SK-N-SH treated with all-trans-retinoic acid at 6 μM for 48 hours (cell line): ENCODE results near the gene GBGT1.

Source experiments
- ATAC-seq: fragments of 200-7000 bp; cut with Tn5 transposase; 3 replicates; pipeline ENCODE4 v1.9.1; 2020; ENCODE audit warnings: mild to moderate bottlenecking, moderate library complexity
- ARNTL ChIP-seq: fragments of 450-650 bp; formaldehyde crosslinking; IDR thresholded peaks from 2 replicates; pipeline ENCODE4 v1.5.0; 2020; ENCODE audit warnings: low read depth, mild to moderate bottlenecking, moderate library complexity, borderline replicate concordance
- BACH2 ChIP-seq: fragments of 250-450 bp; sonication (Bioruptor Pico); IDR thresholded peaks from 2 replicates; pipeline ENCODE4 v1.9.0; 2021; ENCODE audit warnings: mild to moderate bottlenecking, borderline replicate concordance
- CSDC2 ChIP-seq: fragments of 250-450 bp; sonication (Bioruptor Pico); IDR thresholded peaks from 2 replicates; pipeline ENCODE4 v1.5.0; 2020; ENCODE audit warnings: mild to moderate bottlenecking, moderate library complexity
- ESRRG ChIP-seq: fragments of 250-450 bp; sonication (Bioruptor Pico); IDR thresholded peaks from 2 replicates; pipeline ENCODE4 v1.6.1; 2021; ENCODE audit warnings: mild to moderate bottlenecking
- GLIS3 ChIP-seq: fragments of 250-450 bp; sonication (Bioruptor Pico); IDR thresholded peaks from 2 replicates; pipeline ENCODE4 v1.5.0; 2020; ENCODE audit warnings: mild to moderate bottlenecking, moderate library complexity
- ISL1 ChIP-seq: fragments of 250-450 bp; sonication (Bioruptor Pico); IDR thresholded peaks from 2 replicates; pipeline ENCODE4 v2.1.2; 2022; ENCODE audit warnings: mild to moderate bottlenecking, moderate library complexity
- OSR1 ChIP-seq: fragments of 250-450 bp; sonication (Bioruptor Pico); IDR thresholded peaks from 2 replicates; pipeline ENCODE4 v1.8.0; 2022; ENCODE audit warnings: moderate library complexity, mild to moderate bottlenecking, inconsistent platforms
- PPARA ChIP-seq: fragments of 250-450 bp; sonication (Bioruptor Pico); IDR thresholded peaks from 2 replicates; pipeline ENCODE4 v1.5.0; 2020; ENCODE audit warnings: mild to moderate bottlenecking, borderline replicate concordance
- RARB ChIP-seq: fragments of 250-450 bp; sonication (Bioruptor Pico); IDR thresholded peaks from 2 replicates; pipeline ENCODE4 v1.8.0; 2021; ENCODE audit warnings: mild to moderate bottlenecking, moderate library complexity
- TOX ChIP-seq: fragments of 250-450 bp; sonication (Bioruptor Pico); IDR thresholded peaks from 2 replicates; pipeline ENCODE4 v1.8.0; 2021; ENCODE audit warnings: mild to moderate bottlenecking, moderate library complexity, borderline replicate concordance
- ZC3H10 ChIP-seq: fragments of 250-450 bp; sonication (Bioruptor Pico); IDR thresholded peaks from 2 replicates; pipeline ENCODE4 v1.5.1; 2021; ENCODE audit warnings: mild to moderate bottlenecking, moderate library complexity
- ZFP3 ChIP-seq: fragments of 250-450 bp; sonication (Bioruptor Pico); IDR thresholded peaks from 2 replicates; pipeline ENCODE4 v1.5.0; 2020; ENCODE audit warnings: mild to moderate bottlenecking, moderate library complexity
- ZFP30 ChIP-seq: fragments of 450-650 bp; formaldehyde crosslinking; IDR thresholded peaks from 2 replicates; pipeline ENCODE4 v1.5.0; 2022; ENCODE audit warnings: mild to moderate bottlenecking, moderate library complexity
- ZNF565 ChIP-seq: fragments of 450-650 bp; formaldehyde crosslinking; conservative IDR thresholded peaks from 2 replicates; pipeline ENCODE4 v1.5.0; 2020; ENCODE audit warnings: low read depth, mild to moderate bottlenecking, moderate library complexity
- ZNF70 ChIP-seq: fragments of 450-650 bp; formaldehyde crosslinking; IDR thresholded peaks from 2 replicates; pipeline ENCODE4 v1.5.0; 2020; ENCODE audit warnings: mild to moderate bottlenecking, moderate library complexity
- ZNF8 ChIP-seq: fragments of 450-650 bp; formaldehyde crosslinking; IDR thresholded peaks from 2 replicates; pipeline ENCODE4 v1.5.0; 2020; ENCODE audit warnings: mild to moderate bottlenecking, moderate library complexity
- TF ChIP-seq, protein P1 (sequence below): fragments of 250-450 bp; sonication (Bioruptor Pico); IDR thresholded peaks from 2 replicates; pipeline ENCODE4 v1.8.0; 2021; ENCODE audit warnings: low read depth, mild to moderate bottlenecking, moderate library complexity, borderline replicate concordance
- TF ChIP-seq, protein P2 (sequence below): fragments of 250-450 bp; sonication (Bioruptor Pico); IDR thresholded peaks from 2 replicates; pipeline ENCODE4 v1.5.0; 2020; ENCODE audit warnings: mild to moderate bottlenecking, moderate library complexity
- TF ChIP-seq, protein P3 (sequence below): fragments of 250-450 bp; sonication (Bioruptor Pico); IDR thresholded peaks from 2 replicates; pipeline ENCODE4 v1.5.1; 2020; ENCODE audit warnings: low read depth, mild to moderate bottlenecking, moderate library complexity
- TF ChIP-seq, protein P4 (sequence below): fragments of 250-450 bp; sonication (Bioruptor Pico); IDR thresholded peaks from 2 replicates; pipeline ENCODE4 v1.5.1; 2021; ENCODE audit warnings: mild to moderate bottlenecking, moderate library complexity
- TF ChIP-seq, protein P5 (sequence below): fragments of 250-450 bp; sonication (Bioruptor Pico); IDR thresholded peaks from 2 replicates; pipeline ENCODE4 v1.8.0; 2020; ENCODE audit warnings: mild to moderate bottlenecking, moderate library complexity, borderline replicate concordance

Gene GBGT1

DNA sequence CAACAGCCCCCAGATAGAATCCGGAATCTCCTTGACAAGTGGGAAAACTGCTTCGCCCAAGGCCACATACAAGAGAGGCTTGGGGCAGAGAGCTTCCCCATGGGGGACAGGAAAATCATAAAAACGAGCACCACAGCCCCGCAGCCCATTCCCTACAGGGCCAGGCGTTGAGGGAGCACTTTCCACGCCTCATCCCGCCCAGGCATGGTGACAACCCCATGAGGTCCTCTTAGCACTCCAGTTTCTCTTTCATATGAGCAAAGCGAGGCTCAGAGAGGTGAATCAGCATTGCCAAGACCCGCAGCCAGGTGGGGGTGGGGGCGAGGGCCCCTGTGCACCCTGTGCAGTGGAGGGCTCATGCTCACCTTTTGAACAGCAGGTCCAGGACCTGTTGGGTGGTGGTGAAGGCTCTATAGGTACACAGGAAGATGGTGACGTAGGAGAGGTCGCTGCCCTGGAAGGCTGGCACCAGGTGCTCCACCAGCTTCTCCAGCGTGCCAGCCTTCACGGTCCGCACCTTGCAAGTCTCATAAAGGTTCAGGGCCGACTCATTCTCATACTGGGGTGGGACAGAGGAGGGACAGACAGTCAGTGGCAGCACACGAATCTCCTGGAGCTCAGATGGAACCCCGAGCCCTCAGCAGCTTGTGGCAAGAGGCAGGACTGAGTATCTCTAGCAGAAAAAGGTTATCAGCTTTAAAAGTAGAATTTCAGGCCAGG is 53.6 kb downstream of the GBGT1 start:
- no peak for ATAC-seq
- TF ChIP-seq PPARA (CRISPR knock-in tag): no peak
- TF ChIP-seq, protein P1, sequence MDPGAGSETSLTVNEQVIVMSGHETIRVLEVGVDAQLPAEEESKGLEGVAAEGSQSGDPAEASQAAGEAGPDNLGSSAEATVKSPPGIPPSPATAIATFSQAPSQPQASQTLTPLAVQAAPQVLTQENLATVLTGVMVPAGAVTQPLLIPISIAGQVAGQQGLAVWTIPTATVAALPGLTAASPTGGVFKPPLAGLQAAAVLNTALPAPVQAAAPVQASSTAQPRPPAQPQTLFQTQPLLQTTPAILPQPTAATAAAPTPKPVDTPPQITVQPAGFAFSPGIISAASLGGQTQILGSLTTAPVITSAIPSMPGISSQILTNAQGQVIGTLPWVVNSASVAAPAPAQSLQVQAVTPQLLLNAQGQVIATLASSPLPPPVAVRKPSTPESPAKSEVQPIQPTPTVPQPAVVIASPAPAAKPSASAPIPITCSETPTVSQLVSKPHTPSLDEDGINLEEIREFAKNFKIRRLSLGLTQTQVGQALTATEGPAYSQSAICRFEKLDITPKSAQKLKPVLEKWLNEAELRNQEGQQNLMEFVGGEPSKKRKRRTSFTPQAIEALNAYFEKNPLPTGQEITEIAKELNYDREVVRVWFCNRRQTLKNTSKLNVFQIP: no peak
- TF ChIP-seq ARNTL: no peak
- TF ChIP-seq ISL1 (CRISPR knock-in tag): no peak
- TF ChIP-seq ESRRG (CRISPR knock-in tag): no peak
- TF ChIP-seq ZNF70 (CRISPR knock-in tag): no peak
- no peak for TF ChIP-seq BACH2
- no peak for TF ChIP-seq TOX
- no peak for TF ChIP-seq CSDC2 (CRISPR knock-in tag)
- no peak for TF ChIP-seq ZNF565 (CRISPR knock-in tag)
- no peak for TF ChIP-seq ZC3H10 (CRISPR knock-in tag)
- no peak for TF ChIP-seq RARB (CRISPR knock-in tag)
- TF ChIP-seq ZFP30: no peak

DNA sequence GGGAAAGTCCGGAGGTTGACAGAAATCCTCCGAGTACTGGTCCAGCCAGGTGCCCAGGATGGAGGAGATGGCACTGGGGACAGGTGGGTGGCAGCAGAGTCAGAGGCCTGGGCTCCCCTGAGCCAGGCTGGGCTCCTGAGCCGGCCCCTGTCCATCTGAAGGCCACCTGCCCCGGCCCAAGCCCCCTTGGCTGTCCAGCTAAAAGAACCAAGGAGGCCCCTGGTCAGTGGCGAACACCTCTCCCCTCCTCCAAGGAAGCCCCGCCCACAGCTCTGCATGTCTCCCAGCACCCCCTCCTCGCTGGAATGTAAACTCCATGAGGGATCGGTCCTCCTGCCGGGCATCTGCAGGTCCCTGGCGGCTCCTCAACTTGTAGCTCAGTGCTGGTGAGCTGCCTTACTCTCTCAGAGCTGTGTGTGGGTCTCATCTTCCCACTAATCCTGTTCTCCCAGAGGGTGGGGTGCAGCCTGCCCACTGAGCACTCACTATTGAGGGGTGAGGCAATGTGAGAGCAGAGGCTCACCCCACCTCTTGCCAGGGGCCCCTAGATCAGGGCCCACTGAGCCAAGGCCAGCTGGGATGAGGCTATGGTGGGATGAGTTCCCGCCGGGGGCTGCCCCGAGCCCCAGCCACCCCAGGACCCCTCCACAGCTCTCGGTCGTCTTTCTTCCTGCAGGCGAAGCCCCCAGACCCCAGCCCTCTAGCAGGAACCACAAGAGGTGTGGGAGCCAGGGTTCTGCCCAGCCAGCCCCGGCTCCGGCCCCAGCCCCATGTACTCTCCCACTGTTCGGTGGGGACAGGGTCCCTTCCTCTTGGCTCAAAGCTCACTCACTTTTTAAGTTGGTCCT is 54.7 kb downstream of the GBGT1 start:
- no peak for TF ChIP-seq ZNF565 (CRISPR knock-in tag)
- ATAC-seq: no peak

DNA sequence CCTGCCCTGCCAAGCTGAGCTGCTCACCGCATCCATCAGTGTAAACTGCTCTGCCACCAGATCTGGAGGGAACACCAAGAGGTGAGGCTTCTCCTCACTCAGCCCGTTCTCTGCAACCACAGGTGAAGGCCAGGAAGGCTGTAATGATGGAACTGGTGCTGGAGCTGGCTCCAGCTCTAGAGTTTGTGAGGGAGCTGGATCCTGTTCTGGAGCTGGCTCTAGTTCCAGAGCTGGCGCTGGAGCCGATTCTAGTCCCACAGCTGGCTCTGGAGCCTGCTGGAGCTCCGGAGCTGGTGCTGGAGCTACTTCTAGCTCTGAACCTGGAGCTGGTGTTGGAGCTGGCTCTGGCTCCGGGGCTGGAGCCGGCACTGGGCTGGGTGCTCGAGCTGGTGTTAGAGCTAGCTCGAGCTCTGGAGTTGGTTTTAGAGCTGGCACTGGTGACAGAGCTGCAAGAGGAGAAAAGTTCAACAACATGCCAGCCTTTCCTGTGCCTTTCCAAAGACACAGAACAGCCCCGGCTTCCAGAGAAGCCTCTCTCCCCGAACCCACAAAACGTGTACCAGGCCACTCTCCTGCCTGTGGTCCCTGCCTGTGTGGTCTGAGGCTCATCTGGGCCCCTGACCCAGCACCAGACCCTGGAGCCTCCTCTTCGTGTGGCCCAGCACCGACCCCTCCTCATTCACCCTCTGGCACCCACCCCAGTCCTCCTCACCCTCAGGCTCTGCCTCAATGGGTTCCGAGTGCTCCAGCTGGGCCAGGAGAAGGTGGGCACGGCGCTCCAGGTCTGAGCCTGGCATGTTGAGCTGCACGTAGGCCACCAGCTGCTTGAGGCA is 55.5 kb downstream of the GBGT1 start:
- TF ChIP-seq TOX: no peak
- TF ChIP-seq ZFP30: no peak
- TF ChIP-seq, protein P2, sequence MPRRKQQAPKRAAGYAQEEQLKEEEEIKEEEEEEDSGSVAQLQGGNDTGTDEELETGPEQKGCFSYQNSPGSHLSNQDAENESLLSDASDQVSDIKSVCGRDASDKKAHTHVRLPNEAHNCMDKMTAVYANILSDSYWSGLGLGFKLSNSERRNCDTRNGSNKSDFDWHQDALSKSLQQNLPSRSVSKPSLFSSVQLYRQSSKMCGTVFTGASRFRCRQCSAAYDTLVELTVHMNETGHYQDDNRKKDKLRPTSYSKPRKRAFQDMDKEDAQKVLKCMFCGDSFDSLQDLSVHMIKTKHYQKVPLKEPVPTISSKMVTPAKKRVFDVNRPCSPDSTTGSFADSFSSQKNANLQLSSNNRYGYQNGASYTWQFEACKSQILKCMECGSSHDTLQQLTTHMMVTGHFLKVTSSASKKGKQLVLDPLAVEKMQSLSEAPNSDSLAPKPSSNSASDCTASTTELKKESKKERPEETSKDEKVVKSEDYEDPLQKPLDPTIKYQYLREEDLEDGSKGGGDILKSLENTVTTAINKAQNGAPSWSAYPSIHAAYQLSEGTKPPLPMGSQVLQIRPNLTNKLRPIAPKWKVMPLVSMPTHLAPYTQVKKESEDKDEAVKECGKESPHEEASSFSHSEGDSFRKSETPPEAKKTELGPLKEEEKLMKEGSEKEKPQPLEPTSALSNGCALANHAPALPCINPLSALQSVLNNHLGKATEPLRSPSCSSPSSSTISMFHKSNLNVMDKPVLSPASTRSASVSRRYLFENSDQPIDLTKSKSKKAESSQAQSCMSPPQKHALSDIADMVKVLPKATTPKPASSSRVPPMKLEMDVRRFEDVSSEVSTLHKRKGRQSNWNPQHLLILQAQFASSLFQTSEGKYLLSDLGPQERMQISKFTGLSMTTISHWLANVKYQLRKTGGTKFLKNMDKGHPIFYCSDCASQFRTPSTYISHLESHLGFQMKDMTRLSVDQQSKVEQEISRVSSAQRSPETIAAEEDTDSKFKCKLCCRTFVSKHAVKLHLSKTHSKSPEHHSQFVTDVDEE (CRISPR knock-in tag): no peak
- no peak for TF ChIP-seq ZFP3 (CRISPR knock-in tag)
- no peak for TF ChIP-seq OSR1
- TF ChIP-seq CSDC2 (CRISPR knock-in tag): no peak
- TF ChIP-seq GLIS3 (CRISPR knock-in tag): no peak
- TF ChIP-seq ARNTL: no peak
- TF ChIP-seq ZNF70 (CRISPR knock-in tag): no peak
- no peak for TF ChIP-seq BACH2
- no peak for TF ChIP-seq ZNF8 (CRISPR knock-in tag)
- TF ChIP-seq, protein P3, sequence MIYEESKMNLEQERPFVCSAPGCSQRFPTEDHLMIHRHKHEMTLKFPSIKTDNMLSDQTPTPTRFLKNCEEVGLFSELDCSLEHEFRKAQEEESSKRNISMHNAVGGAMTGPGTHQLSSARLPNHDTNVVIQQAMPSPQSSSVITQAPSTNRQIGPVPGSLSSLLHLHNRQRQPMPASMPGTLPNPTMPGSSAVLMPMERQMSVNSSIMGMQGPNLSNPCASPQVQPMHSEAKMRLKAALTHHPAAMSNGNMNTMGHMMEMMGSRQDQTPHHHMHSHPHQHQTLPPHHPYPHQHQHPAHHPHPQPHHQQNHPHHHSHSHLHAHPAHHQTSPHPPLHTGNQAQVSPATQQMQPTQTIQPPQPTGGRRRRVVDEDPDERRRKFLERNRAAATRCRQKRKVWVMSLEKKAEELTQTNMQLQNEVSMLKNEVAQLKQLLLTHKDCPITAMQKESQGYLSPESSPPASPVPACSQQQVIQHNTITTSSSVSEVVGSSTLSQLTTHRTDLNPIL: no peak
- TF ChIP-seq, protein P4, sequence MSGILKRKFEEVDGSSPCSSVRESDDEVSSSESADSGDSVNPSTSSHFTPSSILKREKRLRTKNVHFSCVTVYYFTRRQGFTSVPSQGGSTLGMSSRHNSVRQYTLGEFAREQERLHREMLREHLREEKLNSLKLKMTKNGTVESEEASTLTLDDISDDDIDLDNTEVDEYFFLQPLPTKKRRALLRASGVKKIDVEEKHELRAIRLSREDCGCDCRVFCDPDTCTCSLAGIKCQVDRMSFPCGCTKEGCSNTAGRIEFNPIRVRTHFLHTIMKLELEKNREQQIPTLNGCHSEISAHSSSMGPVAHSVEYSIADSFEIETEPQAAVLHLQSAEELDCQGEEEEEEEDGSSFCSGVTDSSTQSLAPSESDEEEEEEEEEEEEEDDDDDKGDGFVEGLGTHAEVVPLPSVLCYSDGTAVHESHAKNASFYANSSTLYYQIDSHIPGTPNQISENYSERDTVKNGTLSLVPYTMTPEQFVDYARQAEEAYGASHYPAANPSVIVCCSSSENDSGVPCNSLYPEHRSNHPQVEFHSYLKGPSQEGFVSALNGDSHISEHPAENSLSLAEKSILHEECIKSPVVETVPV (CRISPR knock-in tag): no peak
- TF ChIP-seq, protein P5, sequence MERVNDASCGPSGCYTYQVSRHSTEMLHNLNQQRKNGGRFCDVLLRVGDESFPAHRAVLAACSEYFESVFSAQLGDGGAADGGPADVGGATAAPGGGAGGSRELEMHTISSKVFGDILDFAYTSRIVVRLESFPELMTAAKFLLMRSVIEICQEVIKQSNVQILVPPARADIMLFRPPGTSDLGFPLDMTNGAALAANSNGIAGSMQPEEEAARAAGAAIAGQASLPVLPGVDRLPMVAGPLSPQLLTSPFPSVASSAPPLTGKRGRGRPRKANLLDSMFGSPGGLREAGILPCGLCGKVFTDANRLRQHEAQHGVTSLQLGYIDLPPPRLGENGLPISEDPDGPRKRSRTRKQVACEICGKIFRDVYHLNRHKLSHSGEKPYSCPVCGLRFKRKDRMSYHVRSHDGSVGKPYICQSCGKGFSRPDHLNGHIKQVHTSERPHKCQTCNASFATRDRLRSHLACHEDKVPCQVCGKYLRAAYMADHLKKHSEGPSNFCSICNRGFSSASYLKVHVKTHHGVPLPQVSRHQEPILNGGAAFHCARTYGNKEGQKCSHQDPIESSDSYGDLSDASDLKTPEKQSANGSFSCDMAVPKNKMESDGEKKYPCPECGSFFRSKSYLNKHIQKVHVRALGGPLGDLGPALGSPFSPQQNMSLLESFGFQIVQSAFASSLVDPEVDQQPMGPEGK: no peak
- TF ChIP-seq ESRRG (CRISPR knock-in tag): no peak
- TF ChIP-seq ZNF565 (CRISPR knock-in tag): no peak
- TF ChIP-seq ZC3H10 (CRISPR knock-in tag): no peak
- TF ChIP-seq, protein P1: no peak
- TF ChIP-seq PPARA (CRISPR knock-in tag): no peak
- TF ChIP-seq, all 23 proteins: peak for 0
- ATAC-seq: no peak
